Astrocyte (in vitro differentiated cells and primary cell): Measurements from ENCODE around the gene VKORC1. TPM values are rescaled to one million over a fixed set of nuclear protein-coding genes. Genes with fewer than 3 reads are reported as not detected.

Experiments
- DNase-seq: peaks from one replicate; pipeline ENCODE4 v3.0.0-alpha.2; 2010; ENCODE audit warnings: low read depth
- FAIRE-seq: peaks from 2 replicates; lab custom pipeline; 2011; peaks lifted over from hg19 to GRCh38; lab: Jason Lieb, UNC
- H2AFZ ChIP-seq: 2 replicates; pipeline ENCODE4 v1.6.0; 2012; ENCODE audit warnings: low read depth, low read length, inconsistent platforms
- H3K27ac ChIP-seq: 2 replicates; pipeline ENCODE4 v1.5.1; 2011; ENCODE audit warnings: low read depth, low read length, inconsistent platforms
- H3K27me3 ChIP-seq: 2 replicates; pipeline ENCODE4 v1.6.0; 2011; ENCODE audit warnings: low read length, inconsistent platforms; ENCODE audit not compliant: insufficient read depth
- H3K36me3 ChIP-seq: 2 replicates; pipeline ENCODE4 v1.5.1; 2011; ENCODE audit warnings: low read length, inconsistent platforms; ENCODE audit not compliant: insufficient read depth
- H3K4me1 ChIP-seq: 2 replicates; pipeline ENCODE4 v1.5.1; 2011; ENCODE audit warnings: low read length, inconsistent platforms; ENCODE audit not compliant: insufficient read depth
- H3K4me2 ChIP-seq: 2 replicates; pipeline ENCODE4 v1.6.0; 2012; ENCODE audit warnings: low read length, inconsistent platforms
- H3K4me3 ChIP-seq: 2 replicates; pipeline ENCODE4 v1.5.1; 2011; ENCODE audit warnings: low read depth, mild to moderate bottlenecking, low read length, inconsistent platforms; ENCODE audit not compliant: insufficient read depth
- H3K79me2 ChIP-seq: 2 replicates; pipeline ENCODE4 v1.6.0; 2012; ENCODE audit warnings: mild to moderate bottlenecking, low read length, inconsistent platforms; ENCODE audit not compliant: insufficient read depth
- H3K9ac ChIP-seq: 2 replicates; pipeline ENCODE4 v1.6.0; 2012; ENCODE audit warnings: mild to moderate bottlenecking, low read length, inconsistent platforms
- H3K9me3 ChIP-seq: 2 replicates; pipeline ENCODE4 v1.5.1; 2012; ENCODE audit warnings: low read depth, mild to moderate bottlenecking, low read length, inconsistent platforms; ENCODE audit not compliant: insufficient read depth
- H4K20me1 ChIP-seq: 2 replicates; pipeline ENCODE4 v1.6.0; 2012; ENCODE audit warnings: low read length, inconsistent platforms; ENCODE audit not compliant: insufficient read depth
- H3K27ac Mint-ChIP-seq: one replicate; pipeline ENCODE4 v1.8.0; 2021; ENCODE audit warnings: mild to moderate bottlenecking, mixed read lengths; ENCODE audit not compliant: unreplicated experiment
- H3K27me3 Mint-ChIP-seq: one replicate; pipeline ENCODE4 v1.8.0; 2021; ENCODE audit warnings: low read depth, mixed read lengths; ENCODE audit not compliant: unreplicated experiment
- H3K36me3 Mint-ChIP-seq: one replicate; pipeline ENCODE4 v1.8.0; 2021; ENCODE audit warnings: low read depth, mixed read lengths; ENCODE audit not compliant: unreplicated experiment
- H3K4me1 Mint-ChIP-seq: one replicate; pipeline ENCODE4 v1.8.0; 2021; ENCODE audit warnings: low read depth, mixed read lengths; ENCODE audit not compliant: unreplicated experiment
- H3K4me3 Mint-ChIP-seq: one replicate; pipeline ENCODE4 v1.8.0; 2021; ENCODE audit warnings: mild to moderate bottlenecking, moderate library complexity, mixed read lengths; ENCODE audit not compliant: unreplicated experiment
- H3K9me3 Mint-ChIP-seq: one replicate; pipeline ENCODE4 v1.8.0; 2021; ENCODE audit warnings: mild to moderate bottlenecking, mixed read lengths; ENCODE audit not compliant: unreplicated experiment
- EZH2 ChIP-seq: IDR thresholded peaks from 2 replicates; pipeline ENCODE4 v1.6.1; 2012; ENCODE audit warnings: mild to moderate bottlenecking, low read length, inconsistent platforms; ENCODE audit not compliant: insufficient read depth
- total RNA-seq: library from RNA; stranded (reverse); gene quantifications from 2 replicates; pipeline ENCODE4 v1.2.1, GENCODE V29; 2021
- TF ChIP-seq, protein P1 (sequence below): IDR thresholded peaks from 2 replicates; pipeline ENCODE4 v1.5.1; 2011; ENCODE audit warnings: low read depth, mild to moderate bottlenecking, inconsistent platforms, low read length, moderate library complexity; ENCODE audit not compliant: insufficient read depth

Gene VKORC1
- total RNA-seq, 1 donor from 2014 or later: 133 TPM

DNA sequence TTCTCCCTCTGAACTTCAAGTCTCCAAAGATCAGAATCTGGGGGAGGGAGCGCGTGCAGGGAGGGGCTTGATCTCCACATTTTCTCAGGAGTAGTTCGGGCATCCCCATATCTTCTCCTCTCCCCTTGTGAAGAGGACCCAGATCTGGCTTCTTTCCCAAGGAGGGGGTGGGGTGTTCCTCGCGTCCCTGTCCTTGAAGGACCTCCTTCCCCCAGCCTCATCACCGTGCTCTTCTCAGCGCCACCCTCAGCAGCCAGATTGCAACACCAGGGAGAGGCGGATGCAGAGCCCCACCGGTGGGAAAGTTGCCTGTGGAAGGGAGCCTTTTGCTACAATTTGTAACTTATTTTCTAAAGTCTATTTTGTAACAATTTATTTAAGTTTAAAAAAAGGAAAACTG lies 11.5 kb downstream of the VKORC1 start:
- Histone ChIP-seq H3K4me1 (peaks cover 8% of the 10 kb centered on the region), H3K4me2 (no peak overlapping the region), H3K27ac (no peak overlapping the region), H3K36me3 (no peaks in the 10 kb centered on the region), H3K4me3 (no peak overlapping the region), H2AFZ (no peak overlapping the region), H4K20me1 (peaks cover 66% of the 10 kb centered on the region), H3K9ac (no peak overlapping the region), H3K79me2 (peaks cover 41% of the 10 kb centered on the region), H3K27me3 (no peaks in the 10 kb centered on the region), H3K9me3 (no peaks in the 10 kb centered on the region)
- DNase-seq: no peak
- Mint-ChIP-seq H3K27me3 (no peaks in the 10 kb centered on the region), H3K4me1 (no peaks in the 10 kb centered on the region), H3K36me3 (peaks cover 18% of the 10 kb centered on the region), H3K27ac (no peak overlapping the region), H3K4me3 (no peak overlapping the region), H3K9me3 (no peaks in the 10 kb centered on the region)
- TF ChIP-seq EZH2: no peak
- TF ChIP-seq, protein P1, sequence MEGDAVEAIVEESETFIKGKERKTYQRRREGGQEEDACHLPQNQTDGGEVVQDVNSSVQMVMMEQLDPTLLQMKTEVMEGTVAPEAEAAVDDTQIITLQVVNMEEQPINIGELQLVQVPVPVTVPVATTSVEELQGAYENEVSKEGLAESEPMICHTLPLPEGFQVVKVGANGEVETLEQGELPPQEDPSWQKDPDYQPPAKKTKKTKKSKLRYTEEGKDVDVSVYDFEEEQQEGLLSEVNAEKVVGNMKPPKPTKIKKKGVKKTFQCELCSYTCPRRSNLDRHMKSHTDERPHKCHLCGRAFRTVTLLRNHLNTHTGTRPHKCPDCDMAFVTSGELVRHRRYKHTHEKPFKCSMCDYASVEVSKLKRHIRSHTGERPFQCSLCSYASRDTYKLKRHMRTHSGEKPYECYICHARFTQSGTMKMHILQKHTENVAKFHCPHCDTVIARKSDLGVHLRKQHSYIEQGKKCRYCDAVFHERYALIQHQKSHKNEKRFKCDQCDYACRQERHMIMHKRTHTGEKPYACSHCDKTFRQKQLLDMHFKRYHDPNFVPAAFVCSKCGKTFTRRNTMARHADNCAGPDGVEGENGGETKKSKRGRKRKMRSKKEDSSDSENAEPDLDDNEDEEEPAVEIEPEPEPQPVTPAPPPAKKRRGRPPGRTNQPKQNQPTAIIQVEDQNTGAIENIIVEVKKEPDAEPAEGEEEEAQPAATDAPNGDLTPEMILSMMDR: no peak
- FAIRE-seq: no peak

DNA sequence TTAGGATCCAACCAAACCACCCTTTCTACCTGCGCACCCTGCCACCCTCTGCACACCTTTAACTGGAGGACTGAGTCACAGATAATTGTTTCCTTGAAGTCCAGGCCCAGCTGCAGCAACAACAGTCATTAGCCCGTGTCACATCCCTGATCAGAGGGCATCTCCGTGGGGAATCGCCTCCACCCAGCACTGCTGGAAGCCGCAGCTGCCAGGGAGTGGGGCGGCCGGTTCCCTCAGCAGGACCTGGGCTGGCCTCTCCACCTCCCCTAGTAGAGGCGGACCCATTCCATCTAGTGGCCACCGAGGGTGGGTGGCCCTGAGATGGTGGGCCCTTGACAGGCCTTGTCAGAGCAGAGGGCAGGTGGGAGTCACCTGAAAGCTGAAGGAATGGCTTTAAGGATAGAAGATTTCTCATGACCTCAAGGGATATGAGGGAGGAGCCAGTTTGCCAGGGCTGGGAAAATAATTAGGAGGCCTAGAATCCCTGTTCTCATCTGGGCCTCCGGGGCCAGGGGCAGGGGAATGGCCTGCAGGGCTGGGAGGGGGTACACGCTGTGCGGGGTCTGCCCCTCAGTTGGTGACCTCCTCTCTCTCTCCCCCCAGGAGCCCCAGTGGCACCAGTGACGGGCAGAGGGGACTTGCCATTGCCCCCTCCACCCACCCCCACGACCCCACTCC lies 12.1 kb downstream of the VKORC1 start:
- H4K20me1 ChIP-seq: peaks cover 71% of the 10 kb centered on the region
- H3K9me3 ChIP-seq: no peaks in the 10 kb centered on the region
- no peaks in the 10 kb centered on the region for H3K36me3 ChIP-seq
- no peak for TF ChIP-seq EZH2
- no peaks in the 10 kb centered on the region for H3K27me3 Mint-ChIP-seq
- no peak overlapping the region for H3K4me2 ChIP-seq
- no peak overlapping the region for H3K27ac Mint-ChIP-seq
- H3K4me3 ChIP-seq: no peak overlapping the region
- H3K27me3 ChIP-seq: no peaks in the 10 kb centered on the region
- H2AFZ ChIP-seq: no peak overlapping the region
- H3K4me1 ChIP-seq: peaks cover 8% of the 10 kb centered on the region
- no peaks in the 10 kb centered on the region for H3K9me3 Mint-ChIP-seq
- DNase-seq: no peak
- peaks cover 20% of the 10 kb centered on the region for H3K36me3 Mint-ChIP-seq
- peaks cover 47% of the 10 kb centered on the region for H3K79me2 ChIP-seq
- H3K27ac ChIP-seq: no peak overlapping the region
- no peak overlapping the region for H3K4me3 Mint-ChIP-seq
- FAIRE-seq: no peak
- H3K9ac ChIP-seq: no peak overlapping the region
- no peaks in the 10 kb centered on the region for H3K4me1 Mint-ChIP-seq

DNA sequence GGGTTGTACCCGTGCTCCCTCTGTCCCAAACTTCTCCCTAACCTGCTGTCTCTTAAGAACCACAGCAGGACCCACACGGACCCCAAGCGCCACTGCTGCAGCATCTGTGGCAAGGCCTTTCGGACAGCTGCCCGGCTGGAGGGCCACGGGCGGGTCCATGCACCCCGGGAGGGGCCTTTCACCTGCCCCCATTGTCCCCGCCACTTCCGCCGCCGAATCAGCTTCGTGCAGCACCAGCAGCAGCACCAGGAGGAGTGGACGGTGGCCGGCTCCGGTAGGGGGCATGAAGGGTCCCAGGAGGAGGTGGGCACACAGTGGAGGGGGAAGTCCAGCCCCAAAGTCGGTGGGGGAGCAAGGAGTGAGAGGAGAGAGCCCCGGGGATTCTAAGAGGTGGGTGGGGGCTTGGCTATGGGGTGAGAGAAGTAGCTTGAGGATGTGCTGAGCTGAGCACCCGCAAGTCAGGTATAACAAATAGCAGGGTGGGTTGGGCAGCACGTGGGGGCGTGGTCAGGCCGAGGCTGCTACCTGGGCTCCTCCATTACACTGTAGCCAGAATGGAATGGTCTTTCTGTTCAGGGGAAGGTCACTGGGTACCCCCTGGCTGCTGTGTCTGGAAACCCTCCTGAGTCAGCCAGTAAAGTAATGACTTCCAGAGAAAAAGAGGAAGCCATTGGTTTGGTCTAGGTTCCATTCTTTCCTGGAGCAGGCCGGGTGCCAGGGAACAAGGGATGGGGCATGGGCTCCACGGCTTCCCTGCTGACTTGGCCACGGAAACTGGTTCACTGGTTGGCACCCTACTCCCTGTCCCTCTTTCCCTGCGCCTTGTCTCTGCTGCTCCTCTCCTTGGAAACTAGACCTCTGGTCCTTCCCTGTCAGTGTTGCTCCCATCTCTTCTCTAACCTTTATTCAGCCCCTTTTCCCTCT lies 12.9 kb downstream of the VKORC1 start:
- H3K79me2 ChIP-seq: peaks cover 55% of the 10 kb centered on the region
- no peaks in the 10 kb centered on the region for H3K9me3 ChIP-seq
- DNase-seq (no peak), FAIRE-seq (no peak)
- no peak overlapping the region for H3K4me3 ChIP-seq
- no peak overlapping the region for H3K27ac ChIP-seq
- H3K9me3 Mint-ChIP-seq: no peaks in the 10 kb centered on the region
- peaks cover 23% of the 10 kb centered on the region for H3K36me3 Mint-ChIP-seq
- peaks cover 79% of the 10 kb centered on the region for H4K20me1 ChIP-seq
- no peak overlapping the region for H2AFZ ChIP-seq
- no peaks in the 10 kb centered on the region for H3K4me1 Mint-ChIP-seq
- TF ChIP-seq, protein P1: no peak
- no peak for TF ChIP-seq EZH2
- no peaks in the 10 kb centered on the region for H3K27me3 Mint-ChIP-seq
- no peak overlapping the region for H3K4me2 ChIP-seq
- no peak overlapping the region for H3K9ac ChIP-seq
- no peaks in the 10 kb centered on the region for H3K36me3 ChIP-seq
- no peaks in the 10 kb centered on the region for H3K27me3 ChIP-seq
- H3K4me1 ChIP-seq: peaks cover 8% of the 10 kb centered on the region
- no peak overlapping the region for H3K27ac Mint-ChIP-seq
- H3K4me3 Mint-ChIP-seq: no peak overlapping the region
